Measurements from ENCODE around the gene SAP30L.

- TF ChIP-seq EZH2 (IDR thresholded peaks at IDR 0.05; ENCODE audit: low read length) (no peak), CTCF (optimal IDR thresholded peaks at IDR 0.05 in 1 of 3, IDR thresholded peaks at IDR 0.05 in 1 of 3, conservative IDR thresholded peaks at IDR 0.05 in 1 of 3; ENCODE audit: extremely low read depth in 1 of 3, insufficient read depth in 2 of 3, low read length in 3 of 3) (no peak)
Observed at GRCh38 chr5:154410008-154410407, 35.8 kb upstream of the SAP30L start.

Data from keratinocyte (primary cell).